MM.1S (cell line): ENCODE results near the gene MICU2.

ENCODE experiments used
- CTCF ChIP-seq: fragments of 300-600 bp; sonication (generic); IDR thresholded peaks from 2 replicates; pipeline ENCODE4 v1.5.1; 2016; ENCODE audit warnings: antibody characterized with exemption, low read length, mixed read lengths
- EZH2 ChIP-seq: fragments of 300-600 bp; sonication (generic); optimal IDR thresholded peaks from 2 replicates; pipeline ENCODE3; 2017; ENCODE audit warnings: low read depth, mild to moderate bottlenecking, antibody characterized with exemption, low read length, mixed read lengths

- TF ChIP-seq CTCF (no peak), EZH2 (no peak)
These were observed 62.0 kb downstream of the MICU2 start for GRCh38 chr13:21541980-21542379.
